Posterior cingulate gyrus (tissue), 11 donors: ENCODE data around the gene CEPT1.

Experiments used
- DNase-seq, 10 donors: peaks; one replicate each; pipeline versions ENCODE4 v3.0.0 to v3.0.0-alpha.2; 2020 to 2021; ENCODE audit warnings: mixed read lengths in 3 of 10
- intact Hi-C: fragments of 100-400 bp; cut with DNase I; formaldehyde crosslinking; loops from one replicate; pipeline ENCODE4 v1.15.1; 2023

CEPT1 gene

GRCh38 chr1:111191496-111191895 lies 51.5 kb downstream of the CEPT1 start:
- intact Hi-C loops: no loop called here
- no peak for DNase-seq

GRCh38 chr1:111192074-111192473 lies 52.1 kb downstream of the CEPT1 start:
- intact Hi-C loops: no loop called here
- DNase-seq: no peak

GRCh38 chr1:111192658-111193519 lies 52.9 kb downstream of the CEPT1 start:
- DNase-seq: no peak
- intact Hi-C loops: no loop called here

GRCh38 chr1:111193712-111194480 lies 53.9 kb downstream of the CEPT1 start:
- intact Hi-C loops: no loop called here
- no peak for DNase-seq

GRCh38 chr1:111195002-111195684 lies 55.1 kb downstream of the CEPT1 start:
- intact Hi-C loops: no loop called here
- no peak for DNase-seq

GRCh38 chr1:111196213-111196612 lies 56.2 kb downstream of the CEPT1 start:
- intact Hi-C loops: no loop called here
- no peak for DNase-seq

- intact Hi-C loops: no loop called here
- no peak for DNase-seq
These were observed 57.7 kb downstream of the CEPT1 start for GRCh38 chr1:111197598-111198284.

- intact Hi-C loops: no loop called here
- DNase-seq: no peak
These were observed 58.8 kb downstream of the CEPT1 start for GRCh38 chr1:111198836-111199235.

- no peak for DNase-seq
- intact Hi-C loops: no loop called here
These were observed 59.3 kb downstream of the CEPT1 start for GRCh38 chr1:111199329-111199728.

- peak in 3 of 10 donors; percentile 17 to 75 (median 42) for DNase-seq
- intact Hi-C loops: no loop called here
These were observed 60.1 kb downstream of the CEPT1 start, which contains the start of gene DENND2D for GRCh38 chr1:111199881-111200801. Gene DENND2D, minus strand, starts transcription at chr1:111200646. Its CDS starts 187 bp downstream, at chr1:111200459.

GRCh38 chr1:111200802-111201161 lies 60.8 kb downstream of the CEPT1 start:
- intact Hi-C loops: no loop called here
- no peak for DNase-seq

GRCh38 chr1:111201275-111202090 lies 61.5 kb downstream of the CEPT1 start:
- intact Hi-C loops: no loop called here

GRCh38 chr1:111202366-111202706 lies 62.3 kb downstream of the CEPT1 start:
- intact Hi-C loops: no loop called here
- no peak for DNase-seq

More at GRCh38 chr1:111201275-111202090, 61.5 kb downstream of the CEPT1 start:
- DNase-seq: no peak

- DNase-seq: no peak
- intact Hi-C loops: no loop called here
These were observed 62.9 kb downstream of the CEPT1 start for GRCh38 chr1:111202707-111203623.

- peak in 7 of 10 donors; percentile 28 to 89 (median 46) for DNase-seq
- intact Hi-C loops: no loop called here
These were observed 63.7 kb downstream of the CEPT1 start for GRCh38 chr1:111203681-111204200.

- intact Hi-C loops: no loop called here
- peak in 2 of 10 donors; percentile 62 to 81 for DNase-seq
These were observed 64.4 kb downstream of the CEPT1 start for GRCh38 chr1:111204201-111204982.
